Stimulated activated naive CD8-positive, alpha-beta T cell treated with anti-CD3 and anti-CD28 coated beads, Interleukin-15, amount 100 ng/mL, for 72 hours (primary cell): ENCODE data around the gene GPR65.
A peak's percentile ranks its signal among the peaks of the same experiment; 100 is the strongest.
"Not testable (repeated sequence)": the region's sequence is repeated elsewhere in the genome, so short reads cannot be mapped to it uniquely, and the experiment has no call there.

Experiments used
- ATAC-seq: fragments of 150-1000 bp; cut with Tn5 transposase; 2 replicates; pipeline ENCODE4 v1.10.0; 2021; ENCODE audit warnings: mild to moderate bottlenecking, moderate library complexity
- DNase-seq, 2 donors: peaks; one replicate each; pipeline ENCODE4 v3.0.0; 2021 to 2022
- H3K27ac Mint-ChIP-seq, 2 donors: one replicate each; pipeline ENCODE4 v1.8.0; 2022; ENCODE audit warnings: mild to moderate bottlenecking in 2 of 2, mixed read lengths in 2 of 2, moderate library complexity in 2 of 2
- H3K27me3 Mint-ChIP-seq: one replicate; pipeline ENCODE4 v1.8.0; 2022; ENCODE audit warnings: mixed read lengths
- H3K4me1 Mint-ChIP-seq: one replicate; pipeline ENCODE4 v1.8.0; 2022; ENCODE audit warnings: mild to moderate bottlenecking, mixed read lengths
- H3K4me3 Mint-ChIP-seq, 2 donors: one replicate each; pipeline ENCODE4 v1.8.0; 2022; ENCODE audit warnings: mild to moderate bottlenecking in 2 of 2, mixed read lengths in 2 of 2, moderate library complexity in 1 of 2
- H3K9me3 Mint-ChIP-seq, 2 donors: one replicate each; pipeline ENCODE4 v1.8.0; 2022; ENCODE audit warnings: mixed read lengths in 2 of 2

Gene GPR65

DNA sequence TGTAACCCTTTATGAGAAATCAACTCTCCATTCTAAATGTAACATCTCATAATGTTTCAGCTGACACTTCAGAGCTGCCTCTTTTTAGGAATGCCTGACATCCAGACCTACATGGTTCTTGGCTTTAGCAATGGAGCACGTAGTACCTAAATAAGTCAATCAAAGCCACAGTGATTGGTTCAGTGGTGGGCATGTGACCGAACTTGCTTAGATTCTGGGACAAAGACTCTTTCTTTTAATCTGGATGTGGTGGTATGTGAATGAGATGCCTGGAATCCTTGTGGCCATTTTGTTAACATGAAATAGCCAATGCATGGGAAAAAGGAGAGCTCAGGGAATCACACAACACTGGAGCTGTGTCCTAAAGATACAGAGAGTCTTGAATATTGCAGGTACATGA is 11.8 kb downstream of the GPR65 start:
- Mint-ChIP-seq H3K4me3 (no peak overlapping the region), H3K27ac (no peak overlapping the region), H3K9me3 (peaks cover 6% of the 10 kb centered on the region in 2 donors), H3K27me3 (no peaks in the 10 kb centered on the region), H3K4me1 (peaks cover 67% of the 10 kb centered on the region)
- DNase-seq (no peak), ATAC-seq (no peak)

- peaks cover 64% of the 10 kb centered on the region for H3K4me1 Mint-ChIP-seq
- DNase-seq (no peak), ATAC-seq (no peak)
- H3K27ac Mint-ChIP-seq, result peak overlapping the region in 1 of 2 donors; percentile 65
- H3K27me3 Mint-ChIP-seq, result no peaks in the 10 kb centered on the region
- H3K9me3 Mint-ChIP-seq, result peaks cover 6% of the 10 kb centered on the region in 2 donors
- H3K4me3 Mint-ChIP-seq, result no peak overlapping the region
Observed at GRCh38 chr14:88017535-88017934, 12.6 kb downstream of the GPR65 start.

DNA sequence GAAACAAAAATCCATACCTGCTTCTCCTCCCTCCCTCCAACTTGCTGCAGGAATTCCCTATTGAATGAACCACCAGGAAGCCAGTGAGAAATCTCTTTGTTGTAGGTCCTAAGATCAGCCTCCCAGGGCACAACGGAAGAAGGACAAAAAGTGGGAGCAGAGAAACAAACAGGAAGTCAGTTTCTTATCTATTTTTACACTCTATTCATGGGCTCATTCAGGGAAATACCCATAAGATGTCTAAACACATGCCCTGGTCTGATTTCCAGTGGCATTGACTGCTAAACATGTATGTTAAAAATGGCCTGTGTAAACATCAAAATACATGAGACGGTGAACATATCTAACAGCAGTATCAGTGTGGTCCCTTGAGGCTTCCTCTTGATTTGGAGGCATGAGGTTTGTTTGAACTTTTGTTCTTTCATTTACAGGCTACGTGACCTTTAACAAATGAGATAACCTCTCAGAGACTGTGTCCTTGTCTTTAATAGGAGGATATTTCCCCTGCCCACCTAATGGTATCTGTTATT is 18.8 kb downstream of the GPR65 start:
- DNase-seq, result no peak
- peaks cover 6% of the 10 kb centered on the region in 2 donors for H3K9me3 Mint-ChIP-seq
- H3K27ac Mint-ChIP-seq, result peak overlapping the region in 1 of 2 donors; percentile 86
- peak; percentile 63 for ATAC-seq
- no peaks in the 10 kb centered on the region for H3K27me3 Mint-ChIP-seq
- peak overlapping the region; percentile 10 to 50 for H3K4me3 Mint-ChIP-seq
- peaks cover 78% of the 10 kb centered on the region for H3K4me1 Mint-ChIP-seq

- not testable (repeated sequence) for ATAC-seq, H3K4me3 Mint-ChIP-seq, DNase-seq, H3K9me3 Mint-ChIP-seq, H3K27me3 Mint-ChIP-seq
- peaks cover 81% of the 10 kb centered on the region for H3K4me1 Mint-ChIP-seq
- peak overlapping the region in 1 of 2 donors; percentile 55 for H3K27ac Mint-ChIP-seq
Observed at GRCh38 chr14:88024252-88025086, 19.5 kb downstream of the GPR65 start.

- H3K9me3 Mint-ChIP-seq, result peaks cover 6% of the 10 kb centered on the region in 2 donors
- H3K4me1 Mint-ChIP-seq, result peaks cover 81% of the 10 kb centered on the region
- no peaks in the 10 kb centered on the region for H3K27me3 Mint-ChIP-seq
- no peak overlapping the region for H3K4me3 Mint-ChIP-seq
- H3K27ac Mint-ChIP-seq, result peak overlapping the region in 1 of 2 donors; percentile 57
- ATAC-seq, result no peak
- DNase-seq, result no peak
Observed at GRCh38 chr14:88025313-88025712, 20.4 kb downstream of the GPR65 start.

DNA sequence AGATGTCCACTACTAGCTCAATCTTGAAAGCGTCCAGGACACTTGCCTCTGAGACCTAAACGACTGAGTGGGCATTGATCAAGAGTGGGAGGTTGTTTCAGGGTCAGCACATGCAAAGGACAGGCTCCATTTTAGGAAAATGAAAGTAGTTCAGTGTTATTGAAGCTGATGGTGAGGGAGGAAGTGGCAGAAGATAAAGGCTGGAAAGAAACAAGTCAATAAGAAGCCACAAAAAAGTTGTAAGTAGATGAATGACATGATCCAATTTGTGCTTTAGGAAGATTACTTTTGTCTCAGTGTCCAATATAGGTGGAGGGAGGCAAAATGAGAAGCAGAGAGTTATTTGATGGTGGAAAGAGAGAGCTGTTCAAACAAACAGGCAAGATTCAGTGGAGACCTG is 22.0 kb downstream of the GPR65 start:
- Mint-ChIP-seq H3K9me3 (no peaks in the 10 kb centered on the region), H3K27me3 (no peaks in the 10 kb centered on the region), H3K27ac (peak overlapping the region; percentile 57 to 91), H3K4me3 (peak overlapping the region; percentile 41 to 70), H3K4me1 (peaks cover 75% of the 10 kb centered on the region)
- DNase-seq (no peak), ATAC-seq (peak; percentile 7)

DNA sequence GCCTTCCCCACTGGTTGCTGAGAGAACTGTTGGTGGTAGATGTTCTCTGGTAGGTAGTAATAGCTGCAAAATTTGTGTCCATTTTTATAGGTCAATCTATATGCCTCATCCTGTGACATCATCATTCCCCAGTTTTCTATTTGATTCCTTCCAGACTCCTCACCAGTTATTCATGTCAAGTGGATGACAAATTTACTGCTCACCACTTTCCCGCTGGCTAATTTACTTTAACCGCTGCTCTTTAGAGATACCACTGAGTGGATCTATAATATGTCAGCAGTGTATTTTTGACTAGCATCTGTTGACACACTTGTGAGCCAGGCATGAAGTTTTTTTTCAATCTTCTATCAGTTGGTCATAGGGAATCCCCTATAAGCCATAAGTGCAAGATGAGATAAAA is 24.6 kb downstream of the GPR65 start:
- DNase-seq, result no peak
- H3K4me3 Mint-ChIP-seq, result no peak overlapping the region
- peaks cover 52% of the 10 kb centered on the region for H3K4me1 Mint-ChIP-seq
- H3K27ac Mint-ChIP-seq, result no peak overlapping the region
- no peaks in the 10 kb centered on the region for H3K27me3 Mint-ChIP-seq
- peak; percentile 93 for ATAC-seq
- H3K9me3 Mint-ChIP-seq, result no peaks in the 10 kb centered on the region

DNA sequence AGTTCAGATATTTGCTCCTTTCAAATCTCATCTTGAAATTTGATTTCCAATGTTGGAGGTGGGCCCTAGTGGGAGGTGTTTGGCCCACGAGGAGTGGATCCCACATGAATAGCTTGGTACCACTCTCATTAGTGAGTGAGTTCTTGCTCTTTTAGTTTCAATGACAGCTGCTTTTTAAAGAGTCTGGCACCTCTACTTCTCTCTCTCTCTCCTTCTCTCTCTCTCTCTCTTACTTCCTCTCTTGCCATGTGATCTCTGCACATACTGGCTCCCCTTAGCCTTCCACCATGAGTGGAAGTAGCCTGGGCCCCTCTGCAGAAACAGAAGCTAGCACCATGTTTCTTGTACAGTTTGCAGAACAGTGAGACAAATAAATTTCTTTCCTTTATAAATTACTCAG is 25.1 kb downstream of the GPR65 start:
- peak; percentile 44 for ATAC-seq
- H3K4me3 Mint-ChIP-seq, result peak overlapping the region in 1 of 2 donors; percentile 11
- no peaks in the 10 kb centered on the region for H3K27me3 Mint-ChIP-seq
- no peak for DNase-seq
- H3K9me3 Mint-ChIP-seq, result no peaks in the 10 kb centered on the region
- peak overlapping the region in 1 of 2 donors; percentile 57 for H3K27ac Mint-ChIP-seq
- H3K4me1 Mint-ChIP-seq, result peaks cover 46% of the 10 kb centered on the region

GRCh38 chr14:88030892-88031291 is 26.0 kb downstream of the GPR65 start:
- DNase-seq, result no peak
- Mint-ChIP-seq H3K27ac (no peak overlapping the region), H3K9me3 (no peaks in the 10 kb centered on the region), H3K4me3 (no peak overlapping the region), H3K4me1 (peaks cover 38% of the 10 kb centered on the region), H3K27me3 (no peaks in the 10 kb centered on the region)
- no peak for ATAC-seq

- H3K4me3 Mint-ChIP-seq, result no peak overlapping the region
- no peaks in the 10 kb centered on the region for H3K9me3 Mint-ChIP-seq
- peaks cover 25% of the 10 kb centered on the region for H3K4me1 Mint-ChIP-seq
- no peaks in the 10 kb centered on the region for H3K27me3 Mint-ChIP-seq
- no peak for DNase-seq
- H3K27ac Mint-ChIP-seq, result no peak overlapping the region
- ATAC-seq, result no peak
Observed at GRCh38 chr14:88032373-88032772, 27.4 kb downstream of the GPR65 start.

DNA sequence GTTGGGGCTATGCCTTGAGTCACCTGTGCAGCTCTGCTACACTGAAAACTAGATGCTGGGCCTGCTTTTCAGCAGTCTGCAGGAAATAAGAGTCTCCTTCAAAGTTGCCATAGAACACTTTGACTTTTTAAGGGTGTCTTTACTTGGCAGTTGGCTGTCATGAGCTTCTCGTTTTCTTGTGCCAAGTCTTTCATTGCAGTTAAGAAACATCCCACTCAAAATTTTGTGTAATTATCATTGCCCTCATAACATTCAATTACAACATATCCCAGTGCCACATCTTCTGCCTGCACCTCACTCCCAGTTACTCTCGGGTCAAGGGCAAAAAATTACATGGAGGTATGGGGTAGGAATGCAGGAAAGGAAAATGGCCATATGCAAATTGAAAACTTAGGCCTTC is 29.1 kb downstream of the GPR65 start:
- H3K27ac Mint-ChIP-seq, result no peak overlapping the region
- DNase-seq, result no peak
- no peaks in the 10 kb centered on the region for H3K27me3 Mint-ChIP-seq

GRCh38 chr14:88036422-88036821 is 31.5 kb downstream of the GPR65 start:
- DNase-seq (no peak), ATAC-seq (no peak)
- peaks cover 0 to 6% of the 10 kb centered on the region in 2 donors for H3K9me3 Mint-ChIP-seq
- H3K4me3 Mint-ChIP-seq, result no peak overlapping the region
- no peaks in the 10 kb centered on the region for H3K4me1 Mint-ChIP-seq
- no peak overlapping the region for H3K27ac Mint-ChIP-seq
- H3K27me3 Mint-ChIP-seq, result no peaks in the 10 kb centered on the region

More for the DNA sequence above, 29.1 kb downstream of the GPR65 start:
- Mint-ChIP-seq H3K4me3 (no peak overlapping the region), H3K9me3 (peaks cover 0 to 6% of the 10 kb centered on the region in 2 donors), H3K4me1 (peaks cover 14% of the 10 kb centered on the region)
- no peak for ATAC-seq

- Mint-ChIP-seq H3K4me3 (no peak overlapping the region), H3K27me3 (no peaks in the 10 kb centered on the region), H3K4me1 (no peaks in the 10 kb centered on the region), H3K9me3 (peaks cover 0 to 6% of the 10 kb centered on the region in 2 donors), H3K27ac (no peak overlapping the region)
- no peak for DNase-seq
- no peak for ATAC-seq
Observed at GRCh38 chr14:88037325-88037724, 32.4 kb downstream of the GPR65 start.

DNA sequence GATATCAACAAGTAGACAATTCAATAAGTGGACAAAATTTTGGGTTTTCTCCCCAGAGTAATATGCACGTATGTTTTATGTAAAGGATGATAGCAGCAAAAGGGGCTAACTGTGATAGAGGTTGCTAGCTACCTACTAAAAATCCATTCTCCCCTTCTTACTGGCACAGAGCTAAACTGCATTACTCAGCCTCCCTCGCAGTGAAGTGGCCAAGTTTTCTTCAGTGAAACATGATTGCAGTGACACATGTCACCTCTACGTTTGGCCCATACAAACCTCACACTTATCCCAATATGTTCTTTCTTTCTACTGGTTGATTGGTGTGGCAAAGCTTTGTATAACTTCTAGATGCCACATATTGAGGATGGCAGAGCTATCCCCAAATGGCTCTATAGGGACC is 34.3 kb downstream of the GPR65 start:
- H3K27me3 Mint-ChIP-seq, result no peaks in the 10 kb centered on the region
- H3K27ac Mint-ChIP-seq, result no peak overlapping the region
- DNase-seq (no peak), ATAC-seq (no peak)
- H3K4me3 Mint-ChIP-seq, result no peak overlapping the region
- H3K9me3 Mint-ChIP-seq, result peaks cover 0 to 6% of the 10 kb centered on the region in 2 donors
- H3K4me1 Mint-ChIP-seq, result no peaks in the 10 kb centered on the region

- Mint-ChIP-seq H3K4me3 (no peak overlapping the region), H3K9me3 (peaks cover 0 to 6% of the 10 kb centered on the region in 2 donors), H3K4me1 (peaks cover 4% of the 10 kb centered on the region), H3K27ac (no peak overlapping the region), H3K27me3 (no peaks in the 10 kb centered on the region)
- ATAC-seq, result no peak
- no peak for DNase-seq
Observed at GRCh38 chr14:88040146-88040545, 35.2 kb downstream of the GPR65 start.
